Posterior cingulate gyrus (tissue), 11 donors: ENCODE data around the gene PDE4D.
"Not testable (repeated sequence)": the region's sequence is repeated elsewhere in the genome, so short reads cannot be mapped to it uniquely, and the experiment has no call there.

Experiments
- DNase-seq, 10 donors: peaks; one replicate each; pipeline versions ENCODE4 v3.0.0 to v3.0.0-alpha.2; 2020 to 2021; ENCODE audit warnings: mixed read lengths in 3 of 10
- intact Hi-C: fragments of 100-400 bp; cut with DNase I; formaldehyde crosslinking; loops from one replicate; pipeline ENCODE4 v1.15.1; 2023

PDE4D gene

GRCh38 chr5:59749782-59750520 lies 143.6 kb downstream of the PDE4D start:
- no peak for DNase-seq
- intact Hi-C loops = no loop called here

DNA sequence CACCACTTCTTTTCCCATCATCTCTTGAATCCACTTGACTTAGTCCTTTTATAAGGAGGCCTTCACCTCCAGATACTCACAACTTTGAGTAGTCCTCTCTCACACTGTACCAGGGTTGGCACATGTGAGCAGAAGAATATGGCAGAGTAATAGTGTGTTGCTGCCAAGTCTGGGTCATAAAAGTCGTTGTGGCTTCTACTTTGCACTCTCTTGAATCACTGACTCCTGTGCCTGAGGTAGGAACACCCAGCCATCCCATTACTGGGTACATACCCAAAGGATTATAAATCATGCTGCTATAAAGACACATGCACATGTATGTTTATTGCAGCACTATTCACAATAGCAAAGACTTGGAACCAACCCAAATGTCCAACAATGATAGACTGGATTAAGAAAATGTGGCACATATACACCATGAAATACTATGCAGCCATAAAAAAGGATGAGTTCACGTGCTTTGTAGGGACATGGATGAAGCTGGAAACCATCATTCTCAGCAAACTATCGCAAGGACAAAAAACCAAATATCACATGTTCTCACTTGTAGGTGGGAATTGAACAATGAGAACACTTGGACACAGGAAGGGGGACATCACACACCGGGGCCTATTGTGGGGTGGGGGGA lies 145.4 kb downstream of the PDE4D start:
- DNase-seq, intact Hi-C loops: not testable (repeated sequence)

- intact Hi-C loops = no loop called here
- no peak for DNase-seq
These were observed 147.2 kb downstream of the PDE4D start for GRCh38 chr5:59746241-59746765.

- DNase-seq = peak in 5 of 10 donors; percentile 6 to 67 (median 64)
- intact Hi-C loops = no loop called here
These were observed 148.1 kb downstream of the PDE4D start for GRCh38 chr5:59745415-59745863.

DNA sequence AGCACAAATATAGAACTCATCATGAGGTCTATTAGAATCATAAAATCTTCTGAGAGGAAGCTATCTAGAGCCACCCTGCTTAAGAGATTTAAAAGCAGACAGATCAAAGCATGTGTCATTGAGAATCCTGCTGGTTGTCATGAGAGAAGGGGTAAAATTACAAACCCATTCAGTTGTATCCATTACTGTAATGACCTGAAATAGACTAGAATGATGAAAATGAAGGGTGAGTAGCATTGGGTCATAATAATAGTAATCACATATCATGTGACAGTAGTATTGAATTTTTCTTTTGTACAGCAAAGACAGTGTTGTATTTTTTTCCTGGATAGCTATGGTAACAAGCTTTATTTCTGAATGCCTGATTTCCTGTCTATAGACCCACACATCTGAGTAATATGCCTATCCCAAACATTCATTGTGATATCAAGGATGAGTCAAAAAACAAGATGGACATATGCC lies 149.0 kb downstream of the PDE4D start:
- intact Hi-C loops = no loop called here
- no peak for DNase-seq

GRCh38 chr5:59741599-59741998 lies 151.9 kb downstream of the PDE4D start:
- no peak for DNase-seq
- intact Hi-C loops = no loop called here

GRCh38 chr5:59738024-59738423 lies 155.5 kb downstream of the PDE4D start:
- intact Hi-C loops = no loop called here

GRCh38 chr5:59732806-59733205 lies 160.7 kb downstream of the PDE4D start:
- intact Hi-C loops = no loop called here

More at GRCh38 chr5:59738024-59738423, 155.5 kb downstream of the PDE4D start:
- DNase-seq = no peak

DNA sequence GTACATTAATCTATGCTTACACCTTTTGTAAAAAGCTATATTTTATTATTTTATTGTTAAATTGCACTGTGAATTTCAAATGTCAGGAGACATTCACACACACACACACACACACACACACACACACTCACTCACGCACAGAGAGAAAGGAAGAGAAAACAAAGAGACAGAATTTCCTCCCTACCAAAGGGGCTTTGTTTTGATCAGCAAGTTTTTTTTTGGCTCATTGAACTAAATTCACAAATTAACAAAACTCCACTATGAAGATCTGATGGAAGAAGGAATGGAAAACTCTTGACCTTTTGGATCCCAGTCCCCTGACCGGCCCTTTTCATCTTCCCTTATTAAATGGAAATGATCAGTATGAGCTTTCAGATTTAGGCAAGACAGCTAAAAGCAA lies 161.2 kb downstream of the PDE4D start:
- intact Hi-C loops = no loop called here
- no peak for DNase-seq

More at GRCh38 chr5:59732806-59733205, 160.7 kb downstream of the PDE4D start:
- no peak for DNase-seq

GRCh38 chr5:59731809-59732208 lies 161.7 kb downstream of the PDE4D start:
- intact Hi-C loops = no loop called here
- DNase-seq = no peak

GRCh38 chr5:59729820-59730219 lies 163.7 kb downstream of the PDE4D start:
- intact Hi-C loops = no loop called here
- DNase-seq = no peak

- intact Hi-C loops = no loop called here
- no peak for DNase-seq
These were observed 164.2 kb downstream of the PDE4D start for GRCh38 chr5:59729357-59729756.

DNA sequence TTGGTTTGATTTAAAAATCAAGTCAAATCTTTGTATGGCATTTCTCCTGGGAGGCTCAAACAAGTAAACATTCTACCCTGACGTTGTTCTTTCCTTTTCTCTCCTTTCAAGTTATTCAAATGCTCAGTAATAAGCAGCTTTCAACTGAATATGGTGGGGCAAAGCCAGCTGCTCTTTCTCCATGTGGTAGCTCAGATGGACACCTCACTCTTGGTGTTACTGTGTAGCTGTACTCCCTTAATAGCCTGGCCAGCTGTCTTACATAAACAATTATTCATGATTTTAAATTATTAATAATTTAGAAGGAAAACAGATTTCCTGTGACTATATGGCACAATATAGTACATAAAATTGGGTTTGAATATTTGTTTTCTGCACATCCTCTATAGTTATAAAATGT lies 165.2 kb downstream of the PDE4D start:
- intact Hi-C loops = no loop called here
- DNase-seq = no peak

DNA sequence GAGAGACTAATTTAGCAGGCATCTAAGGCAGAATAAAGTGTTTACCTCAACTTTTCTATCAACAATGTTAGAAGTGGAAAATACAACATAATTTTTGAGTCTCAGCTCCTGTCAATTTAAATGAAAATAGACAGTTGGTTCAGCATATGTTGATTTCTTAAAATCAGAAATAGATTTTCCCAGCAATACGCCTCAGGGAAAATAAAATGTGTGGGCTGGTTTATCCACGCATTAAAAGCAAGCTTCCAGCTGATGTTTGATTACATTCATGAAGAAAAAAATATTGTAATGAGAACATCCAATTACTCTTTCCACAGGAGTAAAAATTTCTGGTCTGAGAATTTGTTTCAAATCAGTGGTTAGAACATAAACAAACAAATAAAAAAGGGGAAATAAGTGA lies 166.3 kb downstream of the PDE4D start:
- no peak for DNase-seq
- intact Hi-C loops = no loop called here

DNA sequence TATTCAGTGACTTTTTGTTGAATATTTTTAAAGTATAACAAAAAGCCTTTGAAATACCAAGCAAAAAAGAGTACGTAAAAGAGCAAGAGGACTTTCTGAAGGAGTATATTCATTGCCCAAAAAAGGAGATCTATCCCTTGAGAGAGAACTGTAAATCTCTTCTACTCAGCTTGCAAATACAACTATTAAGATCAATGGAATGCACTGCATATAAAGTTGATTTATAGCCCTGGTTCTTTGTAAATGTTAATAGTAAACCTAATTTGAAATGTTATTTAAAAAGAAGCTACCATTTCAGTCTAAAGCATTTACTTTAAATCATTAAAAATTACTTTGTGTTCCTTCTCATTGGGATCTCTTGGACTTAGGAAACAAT lies 168.1 kb downstream of the PDE4D start:
- intact Hi-C loops = no loop called here
- DNase-seq = no peak

DNA sequence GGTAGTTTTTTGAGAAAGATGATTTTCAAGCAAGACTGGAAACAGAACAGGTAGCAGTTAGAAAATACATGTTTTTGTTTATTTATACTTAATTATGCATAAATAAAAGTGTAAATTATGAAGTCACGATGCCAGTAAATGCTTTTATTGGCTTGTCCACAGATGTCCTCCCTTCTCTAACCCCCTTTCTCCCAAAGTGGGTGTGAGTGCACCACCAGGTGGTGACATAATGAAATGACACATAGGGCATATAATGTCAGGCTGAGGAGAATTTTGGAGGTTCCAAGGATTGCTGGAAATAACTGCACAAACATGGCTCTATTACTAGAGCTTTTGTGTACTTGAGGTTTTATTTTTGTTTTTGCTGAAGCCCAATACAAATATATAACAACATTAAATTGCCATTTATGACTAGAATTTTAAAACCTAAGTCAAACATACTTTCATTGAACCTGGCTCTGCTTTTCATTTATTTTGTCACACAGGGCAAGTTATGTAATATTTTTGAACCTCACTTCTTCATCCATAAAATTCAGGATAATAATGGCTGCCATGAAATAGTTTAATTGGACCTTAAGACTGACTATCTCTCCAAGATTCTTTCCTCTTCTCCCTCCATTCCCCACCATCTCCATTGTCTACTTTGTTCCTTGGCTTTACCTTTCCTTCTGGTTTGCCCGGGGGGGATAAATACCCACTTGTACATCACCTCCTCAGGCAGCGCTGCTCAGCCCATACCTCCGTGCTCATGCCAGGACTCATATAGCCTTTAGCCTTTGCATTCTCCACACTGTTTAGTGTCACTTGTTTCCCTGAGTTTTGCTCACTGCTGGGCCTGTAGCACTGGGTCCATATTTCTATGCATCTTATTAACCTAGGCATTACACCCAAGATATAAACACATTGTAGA lies 168.8 kb downstream of the PDE4D start:
- intact Hi-C loops = no loop called here
- no peak for DNase-seq

DNA sequence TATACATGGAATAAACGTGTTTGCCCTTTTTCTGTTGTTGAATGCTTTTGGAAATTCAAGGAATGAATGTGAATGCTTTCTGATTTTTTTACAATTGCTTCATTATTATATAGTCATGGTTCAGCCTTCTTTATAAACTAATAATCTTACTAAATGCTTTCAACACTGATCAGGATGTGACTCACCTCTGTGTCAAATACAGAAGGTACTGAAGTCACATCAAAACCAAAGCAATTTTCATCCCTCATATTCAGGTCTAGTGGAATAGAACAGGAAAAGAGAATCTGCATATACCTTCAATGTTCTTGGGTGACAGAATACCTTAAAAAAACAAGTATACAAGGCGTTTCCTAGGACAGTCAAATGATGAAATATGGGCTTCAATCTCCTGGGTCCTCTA lies 170.7 kb downstream of the PDE4D start:
- intact Hi-C loops = no loop called here
- no peak for DNase-seq

DNA sequence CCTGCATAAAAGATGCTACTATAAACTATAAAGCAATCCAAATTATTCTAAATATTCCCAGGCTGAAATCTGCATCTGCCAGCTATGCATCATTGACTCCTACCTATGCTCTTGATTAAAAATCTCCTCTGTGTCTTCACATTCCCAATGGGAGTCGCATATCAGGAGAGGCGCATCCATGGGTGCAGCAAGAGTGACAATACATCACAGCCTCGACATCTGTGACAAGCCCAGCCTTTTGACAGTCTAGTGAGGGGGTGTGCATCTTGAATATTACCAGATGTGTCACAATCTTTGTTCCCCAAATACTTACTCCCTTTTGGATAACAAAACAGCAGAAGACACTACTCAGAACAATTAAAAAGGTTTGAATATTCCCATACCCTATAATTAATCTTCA lies 171.8 kb downstream of the PDE4D start:
- DNase-seq = no peak
- intact Hi-C loops = no loop called here

DNA sequence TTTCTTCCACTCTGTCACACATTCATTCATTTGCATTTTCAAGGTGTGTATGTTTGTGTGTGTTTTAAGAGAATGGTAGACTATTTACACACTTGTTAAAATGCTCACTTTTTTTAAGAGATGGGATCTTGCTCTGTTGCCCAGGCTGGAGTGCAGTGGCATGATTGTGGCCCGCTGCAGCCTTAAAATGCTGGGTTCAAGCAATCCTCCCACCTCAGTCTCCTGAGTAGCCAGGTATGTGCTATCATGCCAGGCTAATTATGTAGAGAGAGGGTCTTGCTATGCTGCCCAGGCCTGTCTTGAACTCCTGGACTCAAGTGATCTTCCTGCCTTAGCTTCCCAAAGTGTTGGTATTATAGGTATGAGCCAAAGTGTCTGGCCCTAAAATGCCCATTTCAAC lies 173.5 kb downstream of the PDE4D start:
- intact Hi-C loops = no loop called here
- DNase-seq = no peak

- no peak for DNase-seq
- intact Hi-C loops = no loop called here
These were observed 176.5 kb downstream of the PDE4D start for GRCh38 chr5:59716966-59717500.

DNA sequence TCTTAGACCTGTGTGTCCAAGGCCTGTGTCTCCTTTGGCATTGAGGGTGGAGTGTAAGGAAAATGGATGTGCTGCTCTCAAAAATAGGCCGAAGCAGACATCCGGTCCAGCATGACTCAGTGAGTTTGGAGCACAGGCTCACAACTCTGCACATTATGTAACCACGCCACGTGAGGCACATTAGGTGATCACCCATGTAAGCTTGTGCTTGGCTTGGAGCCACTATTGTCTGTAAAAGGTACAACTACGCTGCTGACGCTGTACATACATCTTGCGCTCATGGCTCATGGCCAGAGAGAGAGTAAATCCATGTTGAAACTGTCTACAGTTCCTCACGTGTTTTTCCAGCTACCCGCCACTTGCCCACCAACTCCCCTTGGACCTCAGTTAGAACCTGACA lies 177.5 kb downstream of the PDE4D start:
- intact Hi-C loops = no loop called here
- peak in 1 of 10 donors; percentile 67 for DNase-seq
